ENCODE data around the gene ATXN1. TPM values are rescaled to one million over a fixed set of nuclear protein-coding genes. Genes with fewer than 3 reads are reported as not detected.

Gene ATXN1
- total and polyA plus RNA-seq, 2 experiments from 2014 or later = 4.8 to 9.1 TPM

- TF ChIP-seq ZNF462 (CRISPR knock-in tag; IDR thresholded peaks at IDR 0.05) = no peak
- no peak for TF ChIP-seq NANOG (IDR thresholded peaks at IDR 0.05; ENCODE audit: borderline replicate concordance)
- no peak for TF ChIP-seq EZH2phosphoT487 (IDR thresholded peaks at IDR 0.05; ENCODE audit: unreplicated experiment)
- TF ChIP-seq REST (IDR thresholded peaks at IDR 0.05; ENCODE audit: unreplicated experiment) = no peak
- TF ChIP-seq, protein P1, sequence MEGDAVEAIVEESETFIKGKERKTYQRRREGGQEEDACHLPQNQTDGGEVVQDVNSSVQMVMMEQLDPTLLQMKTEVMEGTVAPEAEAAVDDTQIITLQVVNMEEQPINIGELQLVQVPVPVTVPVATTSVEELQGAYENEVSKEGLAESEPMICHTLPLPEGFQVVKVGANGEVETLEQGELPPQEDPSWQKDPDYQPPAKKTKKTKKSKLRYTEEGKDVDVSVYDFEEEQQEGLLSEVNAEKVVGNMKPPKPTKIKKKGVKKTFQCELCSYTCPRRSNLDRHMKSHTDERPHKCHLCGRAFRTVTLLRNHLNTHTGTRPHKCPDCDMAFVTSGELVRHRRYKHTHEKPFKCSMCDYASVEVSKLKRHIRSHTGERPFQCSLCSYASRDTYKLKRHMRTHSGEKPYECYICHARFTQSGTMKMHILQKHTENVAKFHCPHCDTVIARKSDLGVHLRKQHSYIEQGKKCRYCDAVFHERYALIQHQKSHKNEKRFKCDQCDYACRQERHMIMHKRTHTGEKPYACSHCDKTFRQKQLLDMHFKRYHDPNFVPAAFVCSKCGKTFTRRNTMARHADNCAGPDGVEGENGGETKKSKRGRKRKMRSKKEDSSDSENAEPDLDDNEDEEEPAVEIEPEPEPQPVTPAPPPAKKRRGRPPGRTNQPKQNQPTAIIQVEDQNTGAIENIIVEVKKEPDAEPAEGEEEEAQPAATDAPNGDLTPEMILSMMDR (conservative IDR thresholded peaks at IDR 0.05; ENCODE audit: low read depth in 2 of 2) = no peak
- TF ChIP-seq ZNF331 (CRISPR knock-in tag; IDR thresholded peaks at IDR 0.05; ENCODE audit: low read depth) = no peak
- no peak for TF ChIP-seq STAT1 (IDR thresholded peaks at IDR 0.05; ENCODE audit: unreplicated experiment)
- TF ChIP-seq JUNB (IDR thresholded peaks at IDR 0.05; ENCODE audit: unreplicated experiment) = no peak
- TF ChIP-seq CREB1 (CRISPR knock-in tag; IDR thresholded peaks at IDR 0.05; ENCODE audit: low read depth) = no peak
Measured at GRCh38 chr6:16747232-16748024, 13.8 kb downstream of the ATXN1 start (continued).

Measured in GM23338 (cell line).